PFSK-1 (cell line): ENCODE results near the gene SGIP1.

Experiments used
- FOXP2 ChIP-seq: optimal IDR thresholded peaks from 2 replicates; pipeline ENCODE3; 2011; ENCODE audit warnings: borderline replicate concordance, control low read depth, inconsistent platforms; ENCODE audit not compliant: insufficient read depth; ENCODE audit errors: extremely low read length, extremely low read depth
- POLR2AphosphoS5 ChIP-seq: IDR thresholded peaks from 2 replicates; pipeline ENCODE4 v1.6.1; 2012; ENCODE audit warnings: low read depth, mild to moderate bottlenecking, control low read depth, low read length, moderate library complexity
- SIN3A ChIP-seq: IDR thresholded peaks from 2 replicates; pipeline ENCODE4 v1.6.1; 2012; ENCODE audit warnings: mild to moderate bottlenecking, low read length, moderate library complexity, borderline replicate concordance; ENCODE audit not compliant: insufficient read depth
- TAF1 ChIP-seq: IDR thresholded peaks from 2 replicates; pipeline ENCODE4 v1.6.1; 2012; ENCODE audit warnings: low read length, control low read depth, borderline replicate concordance; ENCODE audit not compliant: insufficient read depth
- TF ChIP-seq, protein P1 (sequence below), 2 experiments: IDR thresholded peaks; 2 replicates each; pipeline versions ENCODE4 v1.6.1 to v1.8.0; 2011 to 2012; ENCODE audit warnings: low read depth in 2 of 2, low read length in 2 of 2, control low read depth in 1 of 2, inconsistent platforms in 1 of 2, mild to moderate bottlenecking in 1 of 2, moderate library complexity in 1 of 2; ENCODE audit not compliant: insufficient read depth in 1 of 2

The SGIP1 gene

DNA sequence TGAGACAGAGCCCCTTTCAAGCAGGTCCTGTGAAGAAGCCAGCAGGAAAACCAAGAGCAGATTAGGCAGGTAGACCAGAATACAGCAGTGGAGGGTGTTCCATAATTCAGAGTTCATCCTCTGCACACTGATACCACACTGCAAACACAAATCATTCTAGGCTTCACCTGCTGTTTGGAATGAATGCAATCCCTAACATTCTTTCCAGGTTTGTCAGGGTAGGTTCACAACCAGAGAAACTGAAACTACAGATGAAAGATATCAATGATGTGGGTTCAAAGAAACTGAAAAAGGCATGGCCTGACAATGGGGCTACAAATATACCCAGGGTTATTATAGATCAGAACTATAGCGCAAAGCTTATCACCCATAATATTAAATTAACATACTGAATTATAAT is 8.9 kb upstream of the SGIP1 start:
- no peak for TF ChIP-seq SIN3A
- no peak for TF ChIP-seq FOXP2
- TF ChIP-seq POLR2AphosphoS5 = no peak
- no peak for TF ChIP-seq TAF1
- TF ChIP-seq, protein P1, sequence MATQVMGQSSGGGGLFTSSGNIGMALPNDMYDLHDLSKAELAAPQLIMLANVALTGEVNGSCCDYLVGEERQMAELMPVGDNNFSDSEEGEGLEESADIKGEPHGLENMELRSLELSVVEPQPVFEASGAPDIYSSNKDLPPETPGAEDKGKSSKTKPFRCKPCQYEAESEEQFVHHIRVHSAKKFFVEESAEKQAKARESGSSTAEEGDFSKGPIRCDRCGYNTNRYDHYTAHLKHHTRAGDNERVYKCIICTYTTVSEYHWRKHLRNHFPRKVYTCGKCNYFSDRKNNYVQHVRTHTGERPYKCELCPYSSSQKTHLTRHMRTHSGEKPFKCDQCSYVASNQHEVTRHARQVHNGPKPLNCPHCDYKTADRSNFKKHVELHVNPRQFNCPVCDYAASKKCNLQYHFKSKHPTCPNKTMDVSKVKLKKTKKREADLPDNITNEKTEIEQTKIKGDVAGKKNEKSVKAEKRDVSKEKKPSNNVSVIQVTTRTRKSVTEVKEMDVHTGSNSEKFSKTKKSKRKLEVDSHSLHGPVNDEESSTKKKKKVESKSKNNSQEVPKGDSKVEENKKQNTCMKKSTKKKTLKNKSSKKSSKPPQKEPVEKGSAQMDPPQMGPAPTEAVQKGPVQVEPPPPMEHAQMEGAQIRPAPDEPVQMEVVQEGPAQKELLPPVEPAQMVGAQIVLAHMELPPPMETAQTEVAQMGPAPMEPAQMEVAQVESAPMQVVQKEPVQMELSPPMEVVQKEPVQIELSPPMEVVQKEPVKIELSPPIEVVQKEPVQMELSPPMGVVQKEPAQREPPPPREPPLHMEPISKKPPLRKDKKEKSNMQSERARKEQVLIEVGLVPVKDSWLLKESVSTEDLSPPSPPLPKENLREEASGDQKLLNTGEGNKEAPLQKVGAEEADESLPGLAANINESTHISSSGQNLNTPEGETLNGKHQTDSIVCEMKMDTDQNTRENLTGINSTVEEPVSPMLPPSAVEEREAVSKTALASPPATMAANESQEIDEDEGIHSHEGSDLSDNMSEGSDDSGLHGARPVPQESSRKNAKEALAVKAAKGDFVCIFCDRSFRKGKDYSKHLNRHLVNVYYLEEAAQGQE (IDR thresholded peaks at IDR 0.05; ENCODE audit: insufficient read depth in 1 of 2, low read depth in 2 of 2, low read length in 2 of 2) = no peak

DNA sequence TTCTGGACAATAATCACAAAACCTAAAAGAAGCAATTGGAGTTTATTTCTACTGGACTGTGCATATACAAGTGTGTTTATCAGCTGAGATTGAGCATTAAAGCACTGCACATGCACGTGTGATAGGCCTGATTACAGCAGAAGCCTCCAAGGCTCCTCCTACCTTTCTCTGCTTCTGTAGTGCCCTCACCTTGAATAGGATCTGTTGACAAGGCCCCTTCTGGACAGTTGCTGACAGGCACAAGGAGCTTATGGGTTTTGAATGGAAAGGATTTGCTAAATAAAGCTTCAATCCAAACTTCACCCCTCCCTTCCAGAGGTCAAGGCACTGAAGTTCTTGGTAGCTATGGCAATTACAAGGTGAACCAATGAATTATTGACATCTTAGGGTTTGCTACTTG is 7.9 kb upstream of the SGIP1 start:
- no peak for TF ChIP-seq TAF1
- TF ChIP-seq, protein P1 (IDR thresholded peaks at IDR 0.05; ENCODE audit: insufficient read depth in 1 of 2, low read depth in 2 of 2, low read length in 2 of 2) = no peak
- no peak for TF ChIP-seq SIN3A
- TF ChIP-seq POLR2AphosphoS5 = no peak
- no peak for TF ChIP-seq FOXP2

DNA sequence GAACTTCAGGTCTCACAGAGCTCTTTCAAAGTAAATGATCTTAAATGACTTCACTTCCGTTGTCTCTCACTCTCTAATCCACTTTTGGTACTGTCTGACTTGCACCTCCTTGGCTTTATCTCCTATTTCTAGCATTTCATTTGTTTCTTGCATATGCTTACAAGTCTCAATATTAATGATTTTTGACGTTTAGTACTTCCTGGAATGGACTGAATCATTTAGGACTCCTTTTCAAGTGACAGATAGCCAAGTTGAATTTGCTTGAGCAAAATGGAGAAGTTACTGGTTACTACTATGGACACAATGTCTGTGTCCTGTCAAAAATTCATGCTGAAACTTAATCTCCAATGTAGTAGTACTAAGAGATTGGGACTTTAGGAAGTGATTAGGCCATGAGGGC is 7.0 kb upstream of the SGIP1 start:
- TF ChIP-seq SIN3A = no peak
- no peak for TF ChIP-seq TAF1
- no peak for TF ChIP-seq FOXP2
- TF ChIP-seq, protein P1 (IDR thresholded peaks at IDR 0.05; ENCODE audit: insufficient read depth in 1 of 2, low read depth in 2 of 2, low read length in 2 of 2) = no peak

DNA sequence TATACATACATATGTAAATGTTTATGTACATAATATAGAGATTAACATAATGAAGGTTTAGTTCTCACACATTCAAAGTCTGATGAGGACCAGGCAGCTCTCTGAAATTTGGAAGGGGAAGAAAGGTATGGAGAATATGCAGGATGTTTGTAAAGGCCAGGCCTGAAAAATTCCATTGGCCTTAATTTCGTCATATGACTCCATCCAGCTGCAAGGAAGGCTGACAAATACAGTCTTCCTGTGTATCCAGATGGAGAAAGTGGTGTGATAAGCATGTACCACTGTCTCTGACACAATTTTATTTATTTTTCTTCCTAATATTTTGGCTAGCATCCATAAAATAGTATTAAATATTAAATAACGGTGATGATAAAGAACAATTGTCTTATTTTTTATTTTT is 6.3 kb upstream of the SGIP1 start:
- TF ChIP-seq TAF1 (no peak), POLR2AphosphoS5 (no peak), FOXP2 (no peak), SIN3A (no peak)
- TF ChIP-seq, protein P1 (IDR thresholded peaks at IDR 0.05; ENCODE audit: insufficient read depth in 1 of 2, low read depth in 2 of 2, low read length in 2 of 2) = no peak

DNA sequence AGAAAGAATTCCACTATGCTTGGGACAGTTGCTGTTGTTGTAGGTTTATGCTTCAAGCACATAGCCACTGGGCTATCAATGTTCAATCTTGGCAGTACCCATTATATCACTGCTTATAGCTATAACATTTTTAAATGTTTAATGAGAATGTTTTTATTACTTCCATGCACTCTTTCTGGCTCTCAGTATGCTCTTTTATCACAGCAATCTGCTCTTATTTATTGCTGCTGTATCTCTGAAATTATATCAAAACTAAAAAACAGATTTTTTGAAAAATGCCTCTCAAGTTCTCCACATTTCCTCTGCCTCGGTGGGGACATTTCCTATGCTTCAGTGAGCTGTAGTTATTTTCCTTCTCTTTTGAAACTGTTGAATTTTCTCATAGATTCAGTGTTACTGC is 5.4 kb upstream of the SGIP1 start:
- no peak for TF ChIP-seq POLR2AphosphoS5
- TF ChIP-seq FOXP2 = no peak
- TF ChIP-seq TAF1 = no peak
- TF ChIP-seq SIN3A = no peak
- TF ChIP-seq, protein P1 (IDR thresholded peaks at IDR 0.05; ENCODE audit: insufficient read depth in 1 of 2, low read depth in 2 of 2, low read length in 2 of 2) = no peak
